ENCODE results near the gene RTTN. TPM values are rescaled to one million over a fixed set of nuclear protein-coding genes. Genes with fewer than 3 reads are reported as not detected.

Gene RTTN
- total and polyA plus RNA-seq, 2 of the 4 experiments (the other 2 are of a cell fraction), result 5.8 to 19.9 TPM

DNA sequence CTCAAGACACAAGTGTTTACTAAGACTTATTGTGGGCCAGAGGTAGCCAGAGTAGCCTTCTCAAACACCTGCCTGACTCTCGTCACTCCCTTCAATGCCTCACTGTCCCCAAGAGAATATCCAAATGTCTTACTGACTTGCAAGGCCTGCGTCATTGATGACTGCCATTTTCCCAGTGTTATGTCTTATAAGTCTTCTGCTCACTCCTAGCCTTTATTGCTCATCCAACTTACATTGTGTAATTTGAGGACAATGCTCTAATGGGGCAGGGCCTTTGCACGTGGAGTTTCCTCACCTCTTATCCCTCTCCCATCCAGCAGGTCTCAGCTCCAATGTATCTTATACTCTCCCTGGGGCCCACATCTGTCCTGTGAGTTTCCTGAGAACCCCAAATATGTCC lies 247.7 kb downstream of the RTTN start:
- Histone ChIP-seq H3K14ac (replicated peaks; ENCODE audit: low read depth, low read length) (no peak overlapping the region), H4K5ac (ENCODE audit: low read depth, low read length) (no peak overlapping the region), H3K4me2 (ENCODE audit: low read depth, low read length) (no peak overlapping the region), H3K9me3 (ENCODE audit: control insufficient read depth, insufficient read depth, low read length) (no peaks in the 10 kb centered on the region), H3K79me1 (ENCODE audit: low read depth in 1 of 2, low read length in 2 of 2) (no peaks in the 10 kb centered on the region), H2AFZ (replicated peaks; ENCODE audit: low read length, poor library complexity) (no peak overlapping the region), H2BK20ac (ENCODE audit: low read depth, low read length) (no peak overlapping the region), H3K9me1 (ENCODE audit: insufficient read depth, low read length) (no peaks in the 10 kb centered on the region), H4K91ac (ENCODE audit: insufficient read depth, low read depth, low read length) (no peak overlapping the region), H3K18ac (ENCODE audit: low read depth, low read length) (no peak overlapping the region), H2AK9ac (replicated peaks; ENCODE audit: low read depth, low read length, poor library complexity) (no peak overlapping the region), H3K56ac (ENCODE audit: extremely low read depth, insufficient read depth, low read length) (no peak overlapping the region), H2AK5ac (ENCODE audit: low read depth, low read length) (no peak overlapping the region), H3K27me3 (ENCODE audit: control insufficient read depth, insufficient read depth, low read length) (no peaks in the 10 kb centered on the region), H3K36me3 (ENCODE audit: control insufficient read depth, insufficient read depth, low read length) (no peaks in the 10 kb centered on the region), H2BK120ac (ENCODE audit: low read depth, low read length) (no peak overlapping the region), H2BK15ac (ENCODE audit: low read depth, low read length) (no peak overlapping the region), H4K8ac (ENCODE audit: low read depth in 2 of 2, low read length in 2 of 2) (no peak overlapping the region), H3K9ac (ENCODE audit: low read depth, low read length) (no peak overlapping the region), H3K4me1 (ENCODE audit: control insufficient read depth, insufficient read depth, low read length) (no peaks in the 10 kb centered on the region), H3K4me3 (ENCODE audit: insufficient read depth, low read depth, low read length) (no peak overlapping the region), H3K27ac (ENCODE audit: insufficient read depth, low read length) (no peak overlapping the region), H4K20me1 (ENCODE audit: insufficient read depth, low read length) (no peaks in the 10 kb centered on the region), H3K4ac (ENCODE audit: low read depth, low read length) (no peak overlapping the region), H2BK5ac (ENCODE audit: low read depth, low read length, poor library complexity, severe bottlenecking) (no peak overlapping the region), H3K23ac (ENCODE audit: low read depth, low read length) (no peak overlapping the region)
- ChIA-PET CTCF (no interaction called here), POLR2A (ENCODE audit: unreplicated experiment) (no interaction called here)
- BruUV-seq (replicated peaks), result no TSS peak
- no peak for TF ChIP-seq BHLHE40 (IDR thresholded peaks at IDR 0.05; ENCODE audit: low read depth, low read length)
- DNase-seq (no peak), ATAC-seq (ENCODE audit: low read depth) (no peak)
- dilution Hi-C loops (cut with HindIII; ENCODE audit: low sequenced_read_pairs, unreplicated experiment), result no loop called here
- 100% methylated on average over 1 of the region's 3 CpGs; no CpG with 5 or more reads in 1 of the 2 experiments for WGBS, 2 experiments (ENCODE audit: extremely low coverage in 2 of 2, insufficient read length in 1 of 2)
- intact Hi-C loops (cut with micrococcal nuclease), result no loop called here
- in situ Hi-C loops (cut with MboI; ENCODE audit: low sequenced_read_pairs), result no loop called here
